ENCODE measurements around the gene DTNA. TPM values are rescaled to one million over a fixed set of nuclear protein-coding genes. Genes with fewer than 3 reads are reported as not detected.

DTNA gene
- total and polyA plus RNA-seq, 2 of the 8 experiments (the other 6 are each of a cell fraction or from before 2014, with no cell fraction given) = 30.2 to 32.7 TPM

DNA sequence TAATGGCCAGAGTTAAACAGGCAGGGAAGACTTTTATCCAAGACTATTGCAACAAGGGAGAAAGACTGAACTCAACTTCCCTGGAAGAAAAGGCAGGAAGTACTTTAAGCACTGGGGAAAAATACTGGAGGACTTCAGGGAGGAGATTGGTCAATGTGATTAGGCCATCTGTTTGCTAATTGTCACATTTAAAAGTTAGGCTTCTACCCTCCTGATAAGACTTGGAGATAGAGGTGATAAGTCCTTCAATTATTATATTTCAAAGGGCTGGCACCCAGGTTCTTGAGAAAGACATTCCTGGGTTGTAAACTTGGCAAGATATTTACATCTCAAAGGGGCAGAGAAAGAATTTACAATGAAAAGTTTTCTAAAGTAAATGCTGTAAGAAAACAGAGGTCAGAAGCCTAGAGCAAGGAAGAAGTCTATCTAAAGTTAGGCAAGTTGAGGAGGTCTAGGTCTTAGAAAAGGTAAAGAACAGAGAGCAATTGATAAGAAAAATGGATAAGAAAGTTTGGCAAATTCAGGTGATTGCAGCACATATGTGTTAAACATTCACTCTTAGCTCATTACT lies 48.4 kb downstream of the DTNA start:
- Histone ChIP-seq H3K79me2 (ENCODE audit: control insufficient read depth in 1 of 2, insufficient read depth in 2 of 2, low read length in 2 of 2) (no peaks in the 10 kb centered on the region), H3K9ac (replicated peaks in 1 of 4; ENCODE audit: extremely low read depth in 1 of 4, low read depth in 3 of 4, low read length in 3 of 4) (no peak overlapping the region), H3K4me2 (ENCODE audit: insufficient read depth in 1 of 2, low read depth in 2 of 2, low read length in 2 of 2) (no peak overlapping the region), H3K18ac (ENCODE audit: extremely low read depth, low read length) (no peak overlapping the region), H4K8ac (ENCODE audit: extremely low read depth, insufficient read depth, low read length) (no peak overlapping the region), H2AFZ (ENCODE audit: low read length) (no peak overlapping the region), H4K5ac (ENCODE audit: insufficient read length, low read depth, low read length) (no peak overlapping the region), H2AK5ac (ENCODE audit: low read depth, low read length) (no peak overlapping the region), H3K14ac (ENCODE audit: insufficient read length) (no peak overlapping the region), H3K79me1 (ENCODE audit: low read depth, low read length) (no peaks in the 10 kb centered on the region), H4K20me1 (replicated peaks in 1 of 2; ENCODE audit: control insufficient read depth in 1 of 2, insufficient read depth in 2 of 2, low read length in 2 of 2) (no peaks in the 10 kb centered on the region), H3K27ac (ENCODE audit: low read depth, low read length) (no peak overlapping the region), H3K4me3 (ENCODE audit: extremely low read depth in 1 of 4, insufficient read depth in 2 of 4, low read depth in 3 of 4, low read length in 4 of 4) (no peak overlapping the region), H3K56ac (replicated peaks; ENCODE audit: insufficient read length, low read depth, low read length) (no peak overlapping the region), H4K91ac (replicated peaks; ENCODE audit: insufficient read length, low read length) (no peak overlapping the region), H3K23me2 (ENCODE audit: low read depth, low read length) (no peaks in the 10 kb centered on the region), H3K23ac (ENCODE audit: insufficient read length) (no peak overlapping the region), H3K36me3 (ENCODE audit: control insufficient read depth in 2 of 4, insufficient read depth in 4 of 4, low read length in 3 of 4) (no peaks in the 10 kb centered on the region; a peak in 1 of 8 replicates), H2BK12ac (ENCODE audit: low read depth, low read length) (no peak overlapping the region), H3K9me3 (ENCODE audit: insufficient read depth in 2 of 2, low read depth in 1 of 2, low read length in 1 of 2) (peaks cover 0 to 6% of the 10 kb centered on the region in 2 experiments; a peak in 2 of 4 replicates), H3K4me1 (replicated peaks in 1 of 4; ENCODE audit: control insufficient read depth in 3 of 4, insufficient read depth in 4 of 4, low read length in 3 of 4) (no peaks in the 10 kb centered on the region; a peak in 2 of 7 replicates), H2BK20ac (ENCODE audit: low read length) (no peak overlapping the region), H2BK15ac (ENCODE audit: low read length) (no peak overlapping the region), H3K4ac (replicated peaks; ENCODE audit: insufficient read length, low read depth, low read length) (no peak overlapping the region), H3K27me3 (replicated peaks in 1 of 4; ENCODE audit: control insufficient read depth in 3 of 4, extremely low read depth in 1 of 4, insufficient read depth in 3 of 4, low read length in 3 of 4) (no peaks in the 10 kb centered on the region), H2BK5ac (ENCODE audit: low read depth, low read length) (no peak overlapping the region), H2BK120ac (replicated peaks; ENCODE audit: low read depth, low read length) (no peak overlapping the region)
- FAIRE-seq = no peak
- no peak for DNase-seq (ENCODE audit: low read depth in 1 of 2, low spot score in 2 of 2)
- POLR2A ChIA-PET (ENCODE audit: partially characterized antibody) = interaction anchor here (0.6 kb wide), 1 partner anchor 128 kb away, joined by 3 read pairs; no protein-coding TSS in a partner anchor
- CTCF ChIA-PET (ENCODE audit: partially characterized antibody) = interaction anchor here (1.5 kb wide), 1 partner anchor 28 kb away, joined by 4 read pairs; no protein-coding TSS in a partner anchor
- TF ChIP-seq TBP (IDR thresholded peaks at IDR 0.05; ENCODE audit: low read depth, low read length) (no peak), ZNF274 (IDR thresholded peaks at IDR 0.05; ENCODE audit: borderline replicate concordance, extremely low read depth, low read length) (no peak), EZH2 (IDR thresholded peaks at IDR 0.05; ENCODE audit: low read depth, low read length, severe bottlenecking) (no peak), YY1 (IDR thresholded peaks at IDR 0.05; ENCODE audit: low read depth, low read length) (no peak), RXRA (IDR thresholded peaks at IDR 0.05; ENCODE audit: insufficient read depth, low read depth, low read length) (no peak), BRCA1 (IDR thresholded peaks at IDR 0.05; ENCODE audit: low read depth, low read length) (no peak), BACH1 (IDR thresholded peaks at IDR 0.05; ENCODE audit: low read length) (no peak), SIRT6 (IDR thresholded peaks at IDR 0.05; ENCODE audit: low read length) (no peak)
